Omental fat pad (tissue), 4 donors: ENCODE data around the gene ASS1. TPM values are rescaled to one million over a fixed set of nuclear protein-coding genes. Genes with fewer than 3 reads are reported as not detected.

Experiments used
- ATAC-seq: fragments of 150-250 bp; one replicate; pipeline ENCODE4 v1.9.1; 2016; ENCODE audit warnings: mild to moderate bottlenecking, moderate library complexity; ENCODE audit not compliant: low FRiP score
- DNase-seq: peaks from one replicate; pipeline ENCODE4 v3.0.0-alpha.2; 2019; ENCODE audit warnings: low spot score
- total RNA-seq, 4 donors: library from RNA; depleted of rRNA; stranded (reverse); fragments of >200 nt; gene quantifications; one replicate each; pipeline ENCODE4 v1.1.0, GENCODE V29; 2016
- TF ChIP-seq, protein P1 (sequence below), 3 donors: fragments of 450-650 bp; IDR thresholded peaks; one replicate each; pipeline ENCODE4 v1.5.1; 2016 to 2017; ENCODE audit warnings: antibody characterized with exemption in 3 of 3, mild to moderate bottlenecking in 3 of 3, moderate library complexity in 2 of 3

Gene ASS1
- total RNA-seq, 4 donors from 2014 or later, result 250 to 621 (median 378) TPM

DNA sequence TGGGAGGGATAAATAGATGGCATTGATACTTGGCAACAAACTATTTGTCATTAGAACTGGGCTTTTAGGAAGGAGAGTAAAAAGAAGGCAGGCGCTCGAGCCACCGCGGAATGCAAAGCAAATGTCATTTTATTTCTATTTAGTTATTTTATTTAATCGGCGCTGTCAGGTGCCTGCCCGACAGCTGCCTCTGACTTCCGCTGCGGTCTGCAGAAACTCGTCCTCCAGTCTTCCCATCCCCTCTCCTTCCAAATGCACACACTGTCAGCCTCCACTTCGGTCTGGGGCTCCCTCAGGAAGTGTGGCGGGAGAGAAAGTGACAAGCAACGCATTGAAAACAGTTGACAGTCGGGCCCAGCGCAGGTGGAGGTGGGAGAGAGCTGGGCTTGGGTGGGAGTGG, 29.3 kb downstream of the ASS1 start:
- TF ChIP-seq, protein P1, sequence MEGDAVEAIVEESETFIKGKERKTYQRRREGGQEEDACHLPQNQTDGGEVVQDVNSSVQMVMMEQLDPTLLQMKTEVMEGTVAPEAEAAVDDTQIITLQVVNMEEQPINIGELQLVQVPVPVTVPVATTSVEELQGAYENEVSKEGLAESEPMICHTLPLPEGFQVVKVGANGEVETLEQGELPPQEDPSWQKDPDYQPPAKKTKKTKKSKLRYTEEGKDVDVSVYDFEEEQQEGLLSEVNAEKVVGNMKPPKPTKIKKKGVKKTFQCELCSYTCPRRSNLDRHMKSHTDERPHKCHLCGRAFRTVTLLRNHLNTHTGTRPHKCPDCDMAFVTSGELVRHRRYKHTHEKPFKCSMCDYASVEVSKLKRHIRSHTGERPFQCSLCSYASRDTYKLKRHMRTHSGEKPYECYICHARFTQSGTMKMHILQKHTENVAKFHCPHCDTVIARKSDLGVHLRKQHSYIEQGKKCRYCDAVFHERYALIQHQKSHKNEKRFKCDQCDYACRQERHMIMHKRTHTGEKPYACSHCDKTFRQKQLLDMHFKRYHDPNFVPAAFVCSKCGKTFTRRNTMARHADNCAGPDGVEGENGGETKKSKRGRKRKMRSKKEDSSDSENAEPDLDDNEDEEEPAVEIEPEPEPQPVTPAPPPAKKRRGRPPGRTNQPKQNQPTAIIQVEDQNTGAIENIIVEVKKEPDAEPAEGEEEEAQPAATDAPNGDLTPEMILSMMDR (IDR thresholded peaks at IDR 0.05), result no peak
- ATAC-seq (no peak), DNase-seq (no peak)

- TF ChIP-seq, protein P1 (IDR thresholded peaks at IDR 0.05), result no peak
- ATAC-seq, result no peak
- DNase-seq, result no peak
These were observed 31.5 kb downstream of the ASS1 start for GRCh38 chr9:130476151-130476730.

GRCh38 chr9:130477564-130477963, 32.8 kb downstream of the ASS1 start:
- TF ChIP-seq, protein P1 (IDR thresholded peaks at IDR 0.05), result no peak
- DNase-seq, result no peak
- ATAC-seq, result no peak

DNA sequence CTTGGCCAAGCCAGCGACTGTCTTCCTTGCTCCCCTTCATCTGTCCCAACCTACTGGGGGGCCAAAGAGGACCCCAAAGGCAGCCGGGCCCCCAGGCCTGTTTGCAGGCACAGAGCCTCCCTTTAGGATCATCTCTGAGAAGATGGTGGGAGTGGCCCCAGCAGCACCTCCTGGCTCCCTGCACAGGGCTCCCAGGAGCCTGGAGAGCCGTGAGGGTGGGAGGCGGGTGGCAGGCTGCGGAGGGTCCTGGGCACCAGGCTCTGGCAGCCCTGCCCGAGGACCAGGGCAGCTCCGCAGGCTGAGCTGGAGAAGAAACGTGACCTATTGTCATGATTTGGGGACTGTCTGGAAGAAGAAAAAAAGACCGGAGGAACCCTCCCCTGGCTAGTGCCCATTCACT, 33.4 kb downstream of the ASS1 start:
- TF ChIP-seq, protein P1 (IDR thresholded peaks at IDR 0.05), result no peak
- no peak for DNase-seq
- no peak for ATAC-seq

DNA sequence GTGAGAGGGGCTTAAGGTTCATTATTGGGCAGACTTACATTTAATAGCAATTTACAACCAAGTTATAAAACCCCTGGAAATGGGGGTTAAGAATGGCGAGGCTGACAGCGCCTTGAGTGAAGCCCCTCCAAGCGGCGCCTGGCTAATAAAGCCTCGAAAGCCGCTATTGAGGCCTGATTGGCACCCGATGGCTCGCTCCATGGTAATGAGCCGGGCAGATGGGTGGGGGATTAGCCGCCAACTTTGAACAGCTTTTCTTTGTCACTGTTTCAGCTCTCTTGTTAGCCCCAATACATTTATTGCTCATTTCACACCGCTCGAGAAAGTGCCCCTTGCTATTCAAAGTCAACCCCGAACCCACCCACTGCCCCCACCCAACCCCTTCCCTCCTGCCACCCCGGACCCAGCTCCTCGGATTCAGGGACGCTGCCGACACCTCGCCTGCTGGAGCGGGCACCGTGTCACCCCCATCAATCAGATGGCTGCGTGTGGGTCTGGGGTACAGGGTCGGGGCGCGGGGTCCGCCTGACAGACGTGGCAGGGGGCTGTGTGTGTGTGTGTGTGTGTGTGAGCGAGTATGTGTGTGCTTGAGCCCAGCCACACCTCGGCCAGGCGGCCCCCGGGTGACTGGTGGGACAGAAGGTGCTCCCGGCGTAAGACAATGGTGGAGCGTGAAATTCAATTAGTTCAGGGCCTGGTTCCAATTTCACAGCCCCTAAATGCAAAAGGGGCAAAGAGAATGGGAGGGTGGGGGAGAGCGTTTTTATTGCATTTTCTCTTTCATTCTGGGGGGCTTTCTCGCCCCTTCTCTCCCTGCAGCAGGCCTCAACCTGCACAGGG, 34.2 kb downstream of the ASS1 start:
- ATAC-seq, result no peak
- TF ChIP-seq, protein P1 (IDR thresholded peaks at IDR 0.05), result no peak
- DNase-seq, result no peak

GRCh38 chr9:130479587-130479986, 34.8 kb downstream of the ASS1 start:
- no peak for DNase-seq
- TF ChIP-seq, protein P1 (IDR thresholded peaks at IDR 0.05), result no peak
- ATAC-seq, result no peak

GRCh38 chr9:130480673-130481072, 35.9 kb downstream of the ASS1 start:
- DNase-seq (no peak), ATAC-seq (no peak)
- TF ChIP-seq, protein P1 (IDR thresholded peaks at IDR 0.05), result no peak
